Measurements from ENCODE around the gene THAP12. TPM values are rescaled to one million over a fixed set of nuclear protein-coding genes. Genes with fewer than 3 reads are reported as not detected.

The THAP12 gene
- total RNA-seq, 1 experiment from 2014 or later, result 42.5 TPM

- no CpG with 5 or more reads among the region's 2 CpGs for WGBS (ENCODE audit: extremely low coverage, insufficient read length, low lambda C conversion rate)
- H3K4me2 ChIP-seq (ENCODE audit: insufficient read depth, insufficient read length, low read length), result no peak overlapping the region
Measured at GRCh38 chr11:76322942-76323341, 58.0 kb downstream of the THAP12 start.

More at GRCh38 chr11:76322942-76323341, 58.0 kb downstream of the THAP12 start:
- Histone ChIP-seq H3K18ac (ENCODE audit: insufficient read length, low read depth, low read length) (no peak overlapping the region), H3K79me2 (ENCODE audit: insufficient read depth, low read length) (no peaks in the 10 kb centered on the region), H3K14ac (ENCODE audit: insufficient read depth, low read length) (no peak overlapping the region), H3K4me1 (ENCODE audit: insufficient read depth, low read length) (no peaks in the 10 kb centered on the region), H3K27ac (ENCODE audit: insufficient read length, low read depth, low read length) (no peak overlapping the region), H3K27me3 (ENCODE audit: insufficient read depth, low read length) (peaks cover 19% of the 10 kb centered on the region; the same call in 1 of the 2 replicates), H2BK15ac (ENCODE audit: low read depth, low read length) (no peak overlapping the region), H3T11ph (ENCODE audit: low read length) (no peak overlapping the region), H4K8ac (replicated peaks; ENCODE audit: insufficient read length, low read depth, low read length) (no peak overlapping the region), H3K23ac (ENCODE audit: insufficient read length, low read depth, low read length) (no peak overlapping the region), H2BK120ac (ENCODE audit: low read depth, low read length, poor library complexity, severe bottlenecking) (no peak overlapping the region), H2AK5ac (ENCODE audit: insufficient read length, low read length) (no peak overlapping the region), H4K5ac (ENCODE audit: insufficient read length, low read depth, low read length) (no peak overlapping the region), H2BK5ac (ENCODE audit: insufficient read length, low read length) (no peak overlapping the region), H3K9ac (ENCODE audit: extremely low read depth, insufficient read length, low read length) (no peak overlapping the region), H4K20me1 (ENCODE audit: control insufficient read depth, insufficient read depth, insufficient read length) (no peaks in the 10 kb centered on the region), H3K23me2 (ENCODE audit: insufficient read length, low read depth, low read length, poor library complexity, severe bottlenecking) (peaks cover 7% of the 10 kb centered on the region), H2BK20ac (ENCODE audit: low read depth, low read length, poor library complexity, severe bottlenecking) (no peak overlapping the region), H3K9me3 (ENCODE audit: control insufficient read depth, low read depth, low read length) (no peaks in the 10 kb centered on the region), H2AFZ (ENCODE audit: low read length) (no peak overlapping the region), H2BK12ac (ENCODE audit: insufficient read length, low read depth, low read length) (no peak overlapping the region), H3K56ac (ENCODE audit: insufficient read length, low read depth, low read length) (no peak overlapping the region), H3K79me1 (ENCODE audit: insufficient read depth, low read depth, low read length, poor library complexity, severe bottlenecking) (no peaks in the 10 kb centered on the region), H4K91ac (ENCODE audit: insufficient read length, low read depth, low read length) (no peak overlapping the region), H3K4ac (ENCODE audit: low read depth, low read length) (no peak overlapping the region)
- no peak for DNase-seq
- no peak overlapping the region for H3K27ac Mint-ChIP-seq
- peaks cover 55% of the 10 kb centered on the region for H3K27me3 Mint-ChIP-seq (ENCODE audit: low read depth)
- H3K4me3 Mint-ChIP-seq, result peak overlapping the region; percentile 47 to 70
- H3K4me1 Mint-ChIP-seq, result peaks cover 13 to 28% of the 10 kb centered on the region in 2 experiments
- no peaks in the 10 kb centered on the region; a peak in 1 of 5 replicates for H3K9me3 Mint-ChIP-seq
- TF ChIP-seq CTCF (conservative IDR thresholded peaks at IDR 0.05), result no peak
- no peaks in the 10 kb centered on the region; a peak in 1 of 7 replicates for H3K36me3 Mint-ChIP-seq (ENCODE audit: insufficient read depth in 1 of 3, low read depth in 3 of 3)
